Coronary artery (tissue), 2 donors: ENCODE measurements around the gene RADIL.

Experiments used
- DNase-seq: peaks from one replicate; pipeline ENCODE4 v3.0.0-alpha.2; 2017; ENCODE audit warnings: low spot score
- H3K27ac ChIP-seq, 2 donors: fragments of 200-600 bp; sonication (generic); one replicate each; pipeline ENCODE4 v1.5.1; 2016 to 2019
- H3K4me3 ChIP-seq: fragments of 200-600 bp; sonication (generic); 2 replicates; pipeline ENCODE4 v1.5.1; 2016; ENCODE audit warnings: mild to moderate bottlenecking, moderate library complexity
- TF ChIP-seq, protein P1 (sequence below): fragments of 200-600 bp; sonication (generic); IDR thresholded peaks from one replicate; pipeline ENCODE4 v1.5.1; 2019; ENCODE audit warnings: antibody characterized with exemption

RADIL gene

DNA sequence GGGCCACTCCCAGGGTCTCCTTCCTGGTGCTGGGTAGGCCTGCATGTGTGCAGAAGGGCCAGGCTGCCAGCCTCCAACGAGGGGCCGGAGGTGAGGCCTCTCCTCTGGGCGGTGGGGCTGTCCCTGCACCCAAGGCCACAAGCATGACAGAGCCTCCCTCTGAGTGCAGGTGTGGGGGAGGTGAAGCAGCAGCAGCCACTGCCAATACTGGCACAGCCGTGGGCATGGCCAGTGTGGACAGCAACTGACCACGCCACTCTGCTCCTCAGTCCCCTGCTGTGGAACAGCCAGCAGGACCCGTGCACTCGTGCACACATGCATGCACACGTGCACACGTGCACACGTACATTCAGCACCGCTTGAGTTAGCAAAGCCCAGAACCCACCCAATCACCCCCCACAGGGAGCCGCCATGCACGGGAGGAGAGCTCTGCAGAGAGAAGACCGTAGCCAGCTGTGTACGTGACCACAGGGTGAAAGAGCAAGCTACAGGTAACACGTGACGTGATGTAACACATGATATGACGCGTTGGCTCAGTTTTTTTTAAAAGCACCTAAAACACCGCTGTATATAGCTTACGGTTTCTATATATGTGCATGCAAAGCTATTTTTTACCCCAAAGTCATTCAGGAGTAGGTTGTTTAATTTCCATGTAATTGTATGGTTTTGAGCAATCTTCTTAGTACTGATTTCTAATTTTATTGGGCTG, 44.7 kb downstream of the RADIL start:
- no peak for DNase-seq
- TF ChIP-seq, protein P1, sequence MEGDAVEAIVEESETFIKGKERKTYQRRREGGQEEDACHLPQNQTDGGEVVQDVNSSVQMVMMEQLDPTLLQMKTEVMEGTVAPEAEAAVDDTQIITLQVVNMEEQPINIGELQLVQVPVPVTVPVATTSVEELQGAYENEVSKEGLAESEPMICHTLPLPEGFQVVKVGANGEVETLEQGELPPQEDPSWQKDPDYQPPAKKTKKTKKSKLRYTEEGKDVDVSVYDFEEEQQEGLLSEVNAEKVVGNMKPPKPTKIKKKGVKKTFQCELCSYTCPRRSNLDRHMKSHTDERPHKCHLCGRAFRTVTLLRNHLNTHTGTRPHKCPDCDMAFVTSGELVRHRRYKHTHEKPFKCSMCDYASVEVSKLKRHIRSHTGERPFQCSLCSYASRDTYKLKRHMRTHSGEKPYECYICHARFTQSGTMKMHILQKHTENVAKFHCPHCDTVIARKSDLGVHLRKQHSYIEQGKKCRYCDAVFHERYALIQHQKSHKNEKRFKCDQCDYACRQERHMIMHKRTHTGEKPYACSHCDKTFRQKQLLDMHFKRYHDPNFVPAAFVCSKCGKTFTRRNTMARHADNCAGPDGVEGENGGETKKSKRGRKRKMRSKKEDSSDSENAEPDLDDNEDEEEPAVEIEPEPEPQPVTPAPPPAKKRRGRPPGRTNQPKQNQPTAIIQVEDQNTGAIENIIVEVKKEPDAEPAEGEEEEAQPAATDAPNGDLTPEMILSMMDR, result no peak
- Histone ChIP-seq H3K27ac (no peak overlapping the region), H3K4me3 (no peak overlapping the region)

- H3K4me3 ChIP-seq, result no peak overlapping the region
- TF ChIP-seq, protein P1, result no peak
- H3K27ac ChIP-seq, result no peak overlapping the region
- peak; percentile 64 for DNase-seq
Observed at GRCh38 chr7:4837803-4838625, 45.5 kb downstream of the RADIL start.

DNA sequence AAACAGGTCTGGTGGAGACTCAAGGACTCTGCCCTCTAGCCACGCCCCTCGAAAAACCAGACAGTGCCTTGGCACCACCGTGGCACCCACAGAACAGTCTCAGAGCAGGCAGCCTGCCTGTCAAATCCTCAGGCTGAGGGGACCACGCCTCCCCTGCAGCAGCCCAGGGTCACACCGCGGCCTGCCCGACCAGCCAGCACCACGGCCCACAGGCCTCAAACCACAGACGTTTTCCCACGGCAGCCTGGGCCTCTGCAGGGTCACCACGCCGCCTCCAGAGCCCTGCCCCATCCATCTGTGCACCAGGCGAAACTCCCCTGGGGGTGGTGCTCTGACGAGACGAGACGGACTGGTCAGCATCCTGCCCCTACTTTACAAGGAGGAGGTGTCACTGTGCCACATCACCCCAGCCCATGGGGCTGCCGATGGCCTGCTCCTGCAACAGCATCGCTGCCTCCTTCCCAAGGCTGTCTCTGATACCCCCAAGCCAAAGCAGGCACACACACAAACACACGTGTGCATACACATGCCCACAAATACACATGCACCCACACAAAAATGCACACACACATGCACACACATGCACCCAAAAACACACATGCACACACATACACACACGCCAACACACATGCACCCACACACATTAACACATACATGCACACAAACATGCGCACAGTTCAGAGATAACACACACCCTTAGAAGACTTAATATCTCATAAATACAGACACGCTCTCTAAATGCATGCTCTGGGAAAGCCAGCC, 46.3 kb downstream of the RADIL start:
- Histone ChIP-seq H3K4me3 (no peak overlapping the region), H3K27ac (no peak overlapping the region)
- DNase-seq, result peak; percentile 70
- TF ChIP-seq, protein P1, result no peak

DNA sequence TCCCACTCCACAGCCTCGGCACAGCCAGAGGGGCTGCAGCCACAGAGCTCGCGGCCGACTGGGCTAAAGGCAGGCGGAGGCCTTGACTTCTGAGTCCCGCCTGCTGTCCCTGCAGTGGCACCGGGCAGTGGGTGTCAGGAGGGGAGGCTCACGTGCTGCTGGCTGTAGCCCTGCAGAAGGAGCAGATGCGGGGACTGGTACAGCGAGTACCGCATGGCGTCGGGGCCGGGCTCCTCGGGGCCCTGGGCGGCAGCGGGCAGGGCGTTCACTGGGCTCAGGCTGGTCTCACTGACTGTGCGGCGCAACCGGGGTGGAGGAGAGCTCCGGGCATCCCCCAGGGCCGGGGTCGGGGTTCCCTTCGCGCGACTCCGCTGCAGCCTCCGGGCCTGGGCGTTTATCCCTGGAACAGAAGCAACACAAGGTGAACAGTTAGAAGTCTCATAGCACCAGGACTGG, 47.3 kb downstream of the RADIL start:
- no peak overlapping the region for H3K27ac ChIP-seq
- H3K4me3 ChIP-seq, result no peak overlapping the region
- DNase-seq, result peak; percentile 64
- TF ChIP-seq, protein P1, result no peak

DNA sequence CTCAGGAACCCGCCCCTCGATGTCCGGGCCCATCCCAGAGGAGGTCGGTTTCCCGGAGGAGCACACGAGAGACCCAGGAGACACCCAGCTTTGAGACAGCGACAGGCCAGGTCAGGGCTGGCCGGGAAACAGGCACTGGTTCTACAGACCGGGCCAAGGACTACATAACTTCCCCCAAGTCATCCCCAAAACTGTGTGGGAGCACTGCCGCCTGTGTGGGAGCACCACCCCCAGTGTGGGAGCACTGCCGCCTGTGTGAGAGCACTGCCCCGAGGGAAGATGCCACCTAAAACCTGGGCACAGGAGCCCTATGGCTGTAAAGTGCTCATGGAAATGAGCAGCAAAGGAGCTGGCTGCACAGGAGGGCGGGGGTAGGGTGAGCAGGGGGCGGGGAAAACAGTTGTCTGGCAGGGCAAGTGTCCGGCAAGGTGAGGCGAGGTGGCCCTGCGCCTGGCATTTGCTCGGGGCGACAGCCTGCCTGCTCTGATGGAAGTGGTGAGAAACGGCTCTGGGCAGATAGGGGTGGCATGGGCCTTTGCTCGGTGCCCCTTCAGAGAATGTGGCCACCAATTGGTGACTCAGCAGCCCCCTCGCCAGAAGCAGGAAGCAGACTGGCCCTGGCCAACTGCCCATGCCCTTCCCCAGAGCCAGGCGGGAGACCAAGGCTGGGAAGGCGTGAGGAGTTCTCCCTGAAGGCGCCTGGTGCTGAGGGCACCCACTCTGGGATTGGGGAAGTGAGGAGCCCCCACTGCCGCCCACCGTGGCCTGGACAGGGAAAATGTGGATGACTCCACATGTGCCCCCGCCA, 47.9 kb downstream of the RADIL start:
- peak; percentile 67 for DNase-seq
- no peak overlapping the region for H3K4me3 ChIP-seq
- H3K27ac ChIP-seq, result no peak overlapping the region
- TF ChIP-seq, protein P1, result no peak

- TF ChIP-seq, protein P1, result no peak
- peak; percentile 61 for DNase-seq
- no peak overlapping the region for H3K4me3 ChIP-seq
- no peak overlapping the region for H3K27ac ChIP-seq
Observed at GRCh38 chr7:4834601-4835397, 48.7 kb downstream of the RADIL start.
